Measurements from ENCODE around the gene HNRNPUL1. TPM values are rescaled to one million over a fixed set of nuclear protein-coding genes. Genes with fewer than 3 reads are reported as not detected.
A peak's percentile ranks its signal among the peaks of the same experiment; 100 is the strongest.

Gene HNRNPUL1
- total RNA-seq, 2 experiments from 2014 or later = 194 to 360 TPM

GRCh38 chr19:41328842-41329225 lies 64.7 kb downstream of the HNRNPUL1 start:
- ChIA-PET CTCF (ENCODE audit: unreplicated experiment) (interaction anchor here (0.6 kb wide), 1 partner anchor 59 kb away, joined by 5 read pairs; no protein-coding TSS in a partner anchor), POLR2A (no interaction called here)
- BruUV-seq (replicated peaks) = no TSS peak
- no peak for DNase-seq (ENCODE audit: low spot score)
- no peak overlapping the region for H2AFZ ChIP-seq (ENCODE audit: low read length)
- H3K27ac ChIP-seq (ENCODE audit: low read depth, low read length, poor library complexity, severe bottlenecking) = peak overlapping the region; percentile 79
- H3K4me3 ChIP-seq (ENCODE audit: low read depth, low read length, poor library complexity, severe bottlenecking) = peak overlapping the region; percentile 61
- H3K36me3 ChIP-seq (ENCODE audit: insufficient read depth, low read length) = peaks cover 60% of the 10 kb centered on the region
- TF ChIP-seq EZH2phosphoT487 (IDR thresholded peaks at IDR 0.05; ENCODE audit: borderline replicate concordance, low read depth, low read length) = no peak
- TF ChIP-seq, protein P1, sequence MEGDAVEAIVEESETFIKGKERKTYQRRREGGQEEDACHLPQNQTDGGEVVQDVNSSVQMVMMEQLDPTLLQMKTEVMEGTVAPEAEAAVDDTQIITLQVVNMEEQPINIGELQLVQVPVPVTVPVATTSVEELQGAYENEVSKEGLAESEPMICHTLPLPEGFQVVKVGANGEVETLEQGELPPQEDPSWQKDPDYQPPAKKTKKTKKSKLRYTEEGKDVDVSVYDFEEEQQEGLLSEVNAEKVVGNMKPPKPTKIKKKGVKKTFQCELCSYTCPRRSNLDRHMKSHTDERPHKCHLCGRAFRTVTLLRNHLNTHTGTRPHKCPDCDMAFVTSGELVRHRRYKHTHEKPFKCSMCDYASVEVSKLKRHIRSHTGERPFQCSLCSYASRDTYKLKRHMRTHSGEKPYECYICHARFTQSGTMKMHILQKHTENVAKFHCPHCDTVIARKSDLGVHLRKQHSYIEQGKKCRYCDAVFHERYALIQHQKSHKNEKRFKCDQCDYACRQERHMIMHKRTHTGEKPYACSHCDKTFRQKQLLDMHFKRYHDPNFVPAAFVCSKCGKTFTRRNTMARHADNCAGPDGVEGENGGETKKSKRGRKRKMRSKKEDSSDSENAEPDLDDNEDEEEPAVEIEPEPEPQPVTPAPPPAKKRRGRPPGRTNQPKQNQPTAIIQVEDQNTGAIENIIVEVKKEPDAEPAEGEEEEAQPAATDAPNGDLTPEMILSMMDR (conservative IDR thresholded peaks at IDR 0.05; ENCODE audit: low read length) = no peak
- H3K9me3 ChIP-seq (ENCODE audit: low read length) = no peaks in the 10 kb centered on the region
- peak overlapping the region; percentile 88 for H3K4me2 ChIP-seq (ENCODE audit: low read length)
- H3K4me1 ChIP-seq (ENCODE audit: insufficient read depth, low read length, poor library complexity, severe bottlenecking) = peaks cover 53% of the 10 kb centered on the region
- H3K79me2 ChIP-seq (ENCODE audit: insufficient read depth, low read depth, low read length) = no peaks in the 10 kb centered on the region
- intact Hi-C loops (cut with micrococcal nuclease; ENCODE audit: unreplicated experiment) = no loop called here
- H4K20me1 ChIP-seq (ENCODE audit: insufficient read depth, low read length) = no peaks in the 10 kb centered on the region
- H3K9me2 ChIP-seq (ENCODE audit: insufficient read depth, low read length) = no peaks in the 10 kb centered on the region

GRCh38 chr19:41330481-41330880 lies 66.3 kb downstream of the HNRNPUL1 start:
- Histone ChIP-seq H4K20me1 (ENCODE audit: insufficient read depth, low read length) (no peaks in the 10 kb centered on the region), H3K9me2 (ENCODE audit: insufficient read depth, low read length) (no peaks in the 10 kb centered on the region), H3K4me2 (ENCODE audit: low read length) (no peak overlapping the region), H3K4me1 (ENCODE audit: insufficient read depth, low read length, poor library complexity, severe bottlenecking) (peaks cover 40% of the 10 kb centered on the region), H3K36me3 (ENCODE audit: insufficient read depth, low read length) (peaks cover 66% of the 10 kb centered on the region), H2AFZ (ENCODE audit: low read length) (no peak overlapping the region), H3K9me3 (ENCODE audit: low read length) (no peaks in the 10 kb centered on the region), H3K79me2 (ENCODE audit: insufficient read depth, low read depth, low read length) (no peaks in the 10 kb centered on the region), H3K4me3 (ENCODE audit: low read depth, low read length, poor library complexity, severe bottlenecking) (no peak overlapping the region), H3K27ac (ENCODE audit: low read depth, low read length, poor library complexity, severe bottlenecking) (no peak overlapping the region)
- ChIA-PET POLR2A (no interaction called here), CTCF (ENCODE audit: unreplicated experiment) (no interaction called here)
- no peak for DNase-seq (ENCODE audit: low spot score)
- intact Hi-C loops (cut with micrococcal nuclease; ENCODE audit: unreplicated experiment) = no loop called here
- TF ChIP-seq, protein P1 (conservative IDR thresholded peaks at IDR 0.05; ENCODE audit: low read length) = no peak
- no peak for TF ChIP-seq EZH2phosphoT487 (IDR thresholded peaks at IDR 0.05; ENCODE audit: borderline replicate concordance, low read depth, low read length)
- BruUV-seq (replicated peaks) = no TSS peak

GRCh38 chr19:41330946-41331678 lies 66.9 kb downstream of the HNRNPUL1 start:
- Histone ChIP-seq H3K4me2 (ENCODE audit: low read length) (no peak overlapping the region), H2AFZ (ENCODE audit: low read length) (no peak overlapping the region), H3K9me2 (ENCODE audit: insufficient read depth, low read length) (no peaks in the 10 kb centered on the region), H4K20me1 (ENCODE audit: insufficient read depth, low read length) (no peaks in the 10 kb centered on the region), H3K4me1 (ENCODE audit: insufficient read depth, low read length, poor library complexity, severe bottlenecking) (peaks cover 34% of the 10 kb centered on the region), H3K79me2 (ENCODE audit: insufficient read depth, low read depth, low read length) (no peaks in the 10 kb centered on the region), H3K27ac (ENCODE audit: low read depth, low read length, poor library complexity, severe bottlenecking) (no peak overlapping the region), H3K4me3 (ENCODE audit: low read depth, low read length, poor library complexity, severe bottlenecking) (no peak overlapping the region), H3K9me3 (ENCODE audit: low read length) (no peaks in the 10 kb centered on the region), H3K36me3 (ENCODE audit: insufficient read depth, low read length) (peaks cover 72% of the 10 kb centered on the region)
- DNase-seq (ENCODE audit: low spot score) = no peak
- no peak for TF ChIP-seq EZH2phosphoT487 (IDR thresholded peaks at IDR 0.05; ENCODE audit: borderline replicate concordance, low read depth, low read length)
- TF ChIP-seq, protein P1 (conservative IDR thresholded peaks at IDR 0.05; ENCODE audit: low read length) = no peak
- ChIA-PET CTCF (ENCODE audit: unreplicated experiment) (no interaction called here), POLR2A (no interaction called here)
- BruUV-seq (replicated peaks) = no TSS peak
- intact Hi-C loops (cut with micrococcal nuclease; ENCODE audit: unreplicated experiment) = no loop called here

All from OCI-LY7 (cell line).